ENCODE data around the gene PROSER2.

DNA sequence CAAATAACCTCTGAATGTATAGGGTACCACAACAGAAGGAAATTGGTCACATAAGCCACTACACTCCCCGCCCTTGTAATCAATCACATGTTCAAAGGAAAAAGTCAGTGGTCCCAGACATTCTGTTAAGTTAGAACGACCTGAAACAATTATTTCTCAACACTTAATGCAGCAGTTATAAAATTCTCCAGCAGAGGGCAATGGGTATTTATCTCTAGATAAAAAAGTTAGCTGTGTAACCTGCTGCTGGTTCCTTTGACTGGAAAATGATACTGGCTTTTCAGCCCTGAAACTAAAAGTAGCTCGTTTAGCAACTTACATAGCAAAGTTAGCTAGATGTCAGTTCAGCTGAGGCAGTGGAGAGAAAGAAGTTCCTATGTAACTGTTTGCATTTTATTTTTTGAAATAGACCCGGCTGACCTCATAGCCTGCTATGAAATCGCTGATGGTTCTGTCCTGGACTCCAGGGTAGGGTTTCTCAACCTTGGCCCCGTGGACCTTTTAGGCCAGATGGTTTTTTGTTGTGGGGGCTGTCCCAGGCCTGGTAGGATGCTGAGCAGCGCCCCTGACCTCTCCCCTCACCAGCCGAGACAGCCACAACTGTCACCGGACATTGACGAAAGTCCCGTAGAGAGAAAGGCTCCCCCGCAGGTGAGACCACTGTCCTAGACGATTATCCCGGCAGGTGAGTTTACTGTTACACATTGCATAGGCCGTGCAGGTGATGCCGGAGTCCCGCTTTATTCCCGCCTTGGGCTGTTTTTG lies 40.2 kb upstream of the PROSER2 start:
- no peak for TF ChIP-seq EZH2 (IDR thresholded peaks at IDR 0.05; ENCODE audit: insufficient read depth, poor library complexity, severe bottlenecking)
- no peak for TF ChIP-seq EZH2phosphoT487 (IDR thresholded peaks at IDR 0.05; ENCODE audit: insufficient read depth, low read depth)

Measured in GM23248 (cell line).